ENCODE data around the gene QTRT2. TPM values are rescaled to one million over a fixed set of nuclear protein-coding genes. Genes with fewer than 3 reads are reported as not detected.

Gene QTRT2
- total RNA-seq, 1 experiment from 2014 or later: 38.0 TPM

DNA sequence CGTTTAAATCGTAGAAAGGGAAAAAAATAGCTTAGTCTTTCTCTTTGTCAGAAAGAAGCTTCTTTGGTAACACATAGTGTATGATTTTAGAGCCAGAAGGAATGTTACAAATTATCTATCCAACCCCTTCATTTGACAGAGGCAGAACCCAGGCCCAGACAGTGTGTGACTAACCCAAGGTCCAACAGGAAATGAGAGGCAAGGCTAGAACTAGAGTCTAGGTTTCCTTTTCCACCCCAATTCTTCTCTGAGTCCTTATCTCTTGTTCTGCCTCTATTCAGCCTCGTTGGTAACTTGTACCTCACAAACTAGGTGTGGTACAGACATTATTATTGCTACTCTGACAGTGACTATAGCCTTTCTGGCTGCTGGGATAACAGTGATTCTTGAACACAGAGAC is 39.3 kb downstream of the QTRT2 start:
- ChIA-PET POLR2A (ENCODE audit: unreplicated experiment) (no interaction called here), CTCF (no interaction called here)
- no peaks in the 10 kb centered on the region for H3K9me3 ChIP-seq (ENCODE audit: low read length)
- H3K4me3 ChIP-seq (ENCODE audit: low read length): no peak overlapping the region
- 0 out of 2 replicates have a peak, but pooled peaks cover 10% of the 10 kb centered on the region for H3K4me1 ChIP-seq (ENCODE audit: insufficient read depth, low read length)
- no peaks in the 10 kb centered on the region for H4K20me1 ChIP-seq (ENCODE audit: low read length)
- no peak for DNase-seq
- no peak for TF ChIP-seq EZH2 (IDR thresholded peaks at IDR 0.05; ENCODE audit: low read length, unreplicated experiment)
- TF ChIP-seq, protein P1, sequence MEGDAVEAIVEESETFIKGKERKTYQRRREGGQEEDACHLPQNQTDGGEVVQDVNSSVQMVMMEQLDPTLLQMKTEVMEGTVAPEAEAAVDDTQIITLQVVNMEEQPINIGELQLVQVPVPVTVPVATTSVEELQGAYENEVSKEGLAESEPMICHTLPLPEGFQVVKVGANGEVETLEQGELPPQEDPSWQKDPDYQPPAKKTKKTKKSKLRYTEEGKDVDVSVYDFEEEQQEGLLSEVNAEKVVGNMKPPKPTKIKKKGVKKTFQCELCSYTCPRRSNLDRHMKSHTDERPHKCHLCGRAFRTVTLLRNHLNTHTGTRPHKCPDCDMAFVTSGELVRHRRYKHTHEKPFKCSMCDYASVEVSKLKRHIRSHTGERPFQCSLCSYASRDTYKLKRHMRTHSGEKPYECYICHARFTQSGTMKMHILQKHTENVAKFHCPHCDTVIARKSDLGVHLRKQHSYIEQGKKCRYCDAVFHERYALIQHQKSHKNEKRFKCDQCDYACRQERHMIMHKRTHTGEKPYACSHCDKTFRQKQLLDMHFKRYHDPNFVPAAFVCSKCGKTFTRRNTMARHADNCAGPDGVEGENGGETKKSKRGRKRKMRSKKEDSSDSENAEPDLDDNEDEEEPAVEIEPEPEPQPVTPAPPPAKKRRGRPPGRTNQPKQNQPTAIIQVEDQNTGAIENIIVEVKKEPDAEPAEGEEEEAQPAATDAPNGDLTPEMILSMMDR (conservative IDR thresholded peaks at IDR 0.05; ENCODE audit: low read depth, low read length): no peak
- TF ChIP-seq EZH2phosphoT487 (IDR thresholded peaks at IDR 0.05; ENCODE audit: borderline replicate concordance, low read length): no peak
- no peaks in the 10 kb centered on the region for H3K79me2 ChIP-seq (ENCODE audit: low read length)
- intact Hi-C loops (cut with micrococcal nuclease): no loop called here
- 0 out of 2 replicates have a peak, but pooled peaks cover 6% of the 10 kb centered on the region for H3K27me3 ChIP-seq (ENCODE audit: low read length)
- no peaks in the 10 kb centered on the region for H3F3A ChIP-seq (ENCODE audit: low read length, unreplicated experiment)
- no peak for ATAC-seq
- H3K9ac ChIP-seq (ENCODE audit: low read length): no peak overlapping the region
- no TSS peak for BruUV-seq (replicated peaks)
- H2AFZ ChIP-seq (ENCODE audit: low read length): no peak overlapping the region
- no peaks in the 10 kb centered on the region for H3K36me3 ChIP-seq (ENCODE audit: low read depth, low read length)
- H3K4me2 ChIP-seq (ENCODE audit: low read length): no peak overlapping the region
- H3K9me2 ChIP-seq (replicated peaks; ENCODE audit: low read length): no peaks in the 10 kb centered on the region
- no peak overlapping the region for H3K27ac ChIP-seq (ENCODE audit: low read length)

DNA sequence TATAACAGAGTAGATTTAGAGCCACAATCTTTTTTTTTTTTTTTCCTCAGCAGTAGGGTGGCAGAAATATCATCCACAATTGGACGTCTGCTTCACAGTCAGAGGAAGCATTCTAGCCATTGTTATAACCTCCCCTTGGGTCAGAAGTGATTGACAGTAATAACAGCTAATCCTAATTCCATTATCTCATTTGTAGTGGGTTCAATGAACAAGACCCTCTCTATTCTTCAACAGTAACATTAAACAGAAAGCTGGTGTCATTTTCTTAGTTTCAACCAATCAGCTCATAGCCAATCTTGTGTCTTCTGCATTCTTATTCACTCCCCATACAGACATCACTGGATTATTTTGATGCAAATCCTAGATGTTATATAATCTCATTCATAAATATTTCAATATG is 44.6 kb downstream of the QTRT2 start:
- Histone ChIP-seq H3F3A (ENCODE audit: low read length, unreplicated experiment) (no peaks in the 10 kb centered on the region), H3K4me2 (ENCODE audit: low read length) (no peak overlapping the region), H3K36me3 (ENCODE audit: low read depth, low read length) (no peaks in the 10 kb centered on the region), H2AFZ (ENCODE audit: low read length) (no peak overlapping the region), H4K20me1 (ENCODE audit: low read length) (no peaks in the 10 kb centered on the region), H3K4me3 (ENCODE audit: low read length) (no peak overlapping the region), H3K27ac (ENCODE audit: low read length) (no peak overlapping the region), H3K27me3 (ENCODE audit: low read length) (0 out of 2 replicates have a peak, but pooled peaks cover 6% of the 10 kb centered on the region), H3K4me1 (ENCODE audit: insufficient read depth, low read length) (no peaks in the 10 kb centered on the region), H3K79me2 (ENCODE audit: low read length) (no peaks in the 10 kb centered on the region), H3K9me2 (replicated peaks; ENCODE audit: low read length) (no peaks in the 10 kb centered on the region), H3K9me3 (ENCODE audit: low read length) (no peaks in the 10 kb centered on the region), H3K9ac (ENCODE audit: low read length) (no peak overlapping the region)
- intact Hi-C loops (cut with micrococcal nuclease): no loop called here
- no TSS peak for BruUV-seq (replicated peaks)
- TF ChIP-seq, protein P1 (conservative IDR thresholded peaks at IDR 0.05; ENCODE audit: low read depth, low read length): no peak
- TF ChIP-seq EZH2phosphoT487 (IDR thresholded peaks at IDR 0.05; ENCODE audit: borderline replicate concordance, low read length) (no peak), EZH2 (IDR thresholded peaks at IDR 0.05; ENCODE audit: low read length, unreplicated experiment) (no peak)
- no peak for ATAC-seq
- POLR2A ChIA-PET (ENCODE audit: unreplicated experiment): no interaction called here
- CTCF ChIA-PET: no interaction called here
- DNase-seq: no peak

DNA sequence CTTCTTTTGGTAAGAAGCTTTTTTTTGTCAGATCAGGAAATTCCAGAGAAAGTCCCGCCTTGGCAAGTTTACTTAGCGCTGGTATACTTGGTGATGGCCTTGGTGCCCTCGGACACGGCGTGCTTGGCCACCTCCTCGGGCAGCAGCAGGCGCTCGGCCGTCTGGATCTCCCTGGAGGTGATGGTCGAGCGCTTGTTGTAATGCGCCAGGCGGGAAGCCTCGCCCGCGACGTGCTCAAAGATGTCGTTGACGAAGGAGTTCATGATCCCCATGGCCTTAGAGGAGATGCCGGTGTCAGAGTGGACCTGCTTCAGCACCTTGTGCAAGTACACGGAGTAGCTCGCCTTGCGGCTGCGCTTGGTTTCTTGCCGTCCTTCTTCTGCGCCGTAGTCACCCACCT is 46.6 kb downstream of the QTRT2 start:
- DNase-seq: no peak
- no peak overlapping the region for H2AFZ ChIP-seq (ENCODE audit: low read length)
- H3K9me2 ChIP-seq (replicated peaks; ENCODE audit: low read length): no peaks in the 10 kb centered on the region
- H3K9me3 ChIP-seq (ENCODE audit: low read length): no peaks in the 10 kb centered on the region
- H3K36me3 ChIP-seq (ENCODE audit: low read depth, low read length): no peaks in the 10 kb centered on the region
- H3K4me1 ChIP-seq (ENCODE audit: insufficient read depth, low read length): no peaks in the 10 kb centered on the region
- no peak overlapping the region for H3K4me2 ChIP-seq (ENCODE audit: low read length)
- H3K79me2 ChIP-seq (ENCODE audit: low read length): no peaks in the 10 kb centered on the region
- no peaks in the 10 kb centered on the region for H4K20me1 ChIP-seq (ENCODE audit: low read length)
- ATAC-seq: no peak
- POLR2A ChIA-PET (ENCODE audit: unreplicated experiment): no interaction called here
- BruUV-seq (replicated peaks): no TSS peak
- TF ChIP-seq, protein P1 (conservative IDR thresholded peaks at IDR 0.05; ENCODE audit: low read depth, low read length): no peak
- TF ChIP-seq EZH2phosphoT487 (IDR thresholded peaks at IDR 0.05; ENCODE audit: borderline replicate concordance, low read length) (no peak), EZH2 (IDR thresholded peaks at IDR 0.05; ENCODE audit: low read length, unreplicated experiment) (no peak)
- H3F3A ChIP-seq (ENCODE audit: low read length, unreplicated experiment): no peaks in the 10 kb centered on the region
- H3K27me3 ChIP-seq (ENCODE audit: low read length): 0 out of 2 replicates have a peak, but pooled peaks cover 9% of the 10 kb centered on the region
- no peak overlapping the region for H3K4me3 ChIP-seq (ENCODE audit: low read length)
- no peak overlapping the region for H3K27ac ChIP-seq (ENCODE audit: low read length)
- no peak overlapping the region for H3K9ac ChIP-seq (ENCODE audit: low read length)
- intact Hi-C loops (cut with micrococcal nuclease): no loop called here
- CTCF ChIA-PET: no interaction called here
